ENCODE measurements around the gene KHDRBS2.

The KHDRBS2 gene

GRCh38 chr6:62285612-62286469 lies at the start of gene KHDRBS2:
KHDRBS2 (minus strand) TSS chr6:62286225.
- no peak for DNase-seq (ENCODE audit: low read depth in 2 of 2)

GRCh38 chr6:62328607-62329006 lies 42.6 kb upstream of the KHDRBS2 start:
- DNase-seq (ENCODE audit: low read depth in 2 of 2), result no peak

DNA sequence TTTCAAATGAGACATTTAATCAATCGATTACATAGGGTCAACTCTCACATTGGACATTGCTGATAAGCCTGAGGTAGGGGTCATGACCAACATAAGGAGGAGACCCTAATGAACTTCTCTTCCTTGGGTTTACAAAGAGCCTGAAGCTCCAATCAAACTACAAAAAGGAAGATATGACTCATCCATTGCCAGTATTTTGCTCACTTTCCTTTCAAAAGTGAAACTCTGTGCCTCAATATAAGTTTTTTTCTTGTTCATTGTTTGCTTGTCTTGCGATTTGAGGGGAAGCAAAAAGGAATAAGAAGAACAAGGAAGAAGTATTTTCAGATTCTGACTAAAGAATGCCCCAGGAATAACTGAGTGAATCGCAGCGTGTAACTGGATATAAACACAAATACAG lies 38.8 kb upstream of the KHDRBS2 start:
- no peak for DNase-seq (ENCODE audit: low read depth in 2 of 2)

DNA sequence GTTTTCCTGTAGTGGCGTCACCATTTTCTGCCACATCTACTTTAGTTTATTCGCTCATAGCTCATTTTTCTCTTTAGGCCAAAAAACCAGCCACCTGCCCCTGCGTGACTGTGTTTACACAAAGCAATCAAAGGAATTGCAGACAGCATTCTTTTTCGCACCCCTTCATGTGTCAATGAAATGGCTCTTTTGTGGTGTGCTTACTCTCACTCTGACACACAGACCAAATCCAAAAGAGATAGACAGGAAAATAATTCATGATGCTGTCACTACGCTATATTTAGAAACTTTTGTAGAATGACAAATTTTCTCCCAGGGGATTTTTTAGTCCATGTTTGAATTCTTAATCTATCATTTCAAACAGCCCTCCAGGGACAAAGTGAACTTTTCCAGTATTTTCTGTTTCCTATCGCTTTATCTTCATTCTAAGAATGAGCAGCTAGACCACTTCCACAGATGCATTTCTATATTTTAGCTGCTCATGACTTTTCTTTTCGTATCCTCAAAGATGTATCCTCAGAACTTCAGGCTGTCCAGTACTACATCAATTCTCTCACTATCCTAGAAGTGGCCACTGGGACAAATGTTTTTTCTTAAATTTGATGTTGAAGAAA lies 37.9 kb upstream of the KHDRBS2 start:
- no peak for DNase-seq (ENCODE audit: low read depth in 2 of 2)

- no peak for DNase-seq (ENCODE audit: low read depth in 2 of 2)
Measured at GRCh38 chr6:62298745-62299392, 12.8 kb upstream of the KHDRBS2 start.

- no peak for DNase-seq (ENCODE audit: low read depth in 2 of 2)
Measured at GRCh38 chr6:62296541-62296940, 10.5 kb upstream of the KHDRBS2 start.

DNA sequence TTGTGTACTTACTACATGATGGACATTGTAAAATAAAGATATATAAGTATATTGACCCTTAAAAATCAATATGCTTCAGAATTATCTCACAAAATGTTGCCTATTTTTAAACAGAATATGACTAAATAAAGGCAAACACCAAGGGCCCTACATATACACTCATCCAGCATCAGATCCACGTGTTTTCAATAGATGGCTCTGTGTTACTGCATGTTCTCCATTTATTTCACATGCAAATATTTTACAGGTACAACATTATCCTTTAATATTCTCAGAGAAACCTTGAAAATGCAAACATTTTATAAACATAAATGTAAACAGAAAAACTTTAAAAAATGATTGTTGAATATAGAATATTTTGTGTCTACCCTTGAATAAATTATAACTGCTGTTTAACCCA lies 2.9 kb upstream of the KHDRBS2 start:
- no peak for DNase-seq (ENCODE audit: low read depth in 2 of 2)

- DNase-seq (ENCODE audit: low read depth in 2 of 2), result no peak
Measured at GRCh38 chr6:62288562-62288961, 2.5 kb upstream of the KHDRBS2 start.

GRCh38 chr6:62286470-62286843 lies 432 bp upstream of the KHDRBS2 start:
- DNase-seq (ENCODE audit: low read depth in 2 of 2), result no peak

DNA sequence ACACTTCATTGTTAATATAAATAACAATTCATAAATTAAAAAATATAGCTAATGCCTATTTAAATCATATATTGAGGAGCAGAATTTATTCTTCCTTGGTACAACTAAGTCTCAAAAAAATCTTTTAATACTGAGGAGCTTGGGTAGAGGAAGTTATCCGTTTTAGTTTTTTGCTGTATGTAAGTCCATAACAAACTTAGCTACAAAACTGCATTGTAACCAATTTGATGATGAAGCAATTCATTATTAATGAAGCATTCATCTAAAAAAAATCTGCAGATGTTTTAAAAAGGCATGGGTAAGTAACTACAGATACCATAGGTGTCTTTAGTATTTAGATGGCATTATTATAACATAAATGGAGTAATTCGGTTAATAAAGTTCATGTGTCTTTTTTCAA lies 1.3 kb downstream of the KHDRBS2 start:
- no peak for DNase-seq (ENCODE audit: low read depth in 2 of 2)

DNA sequence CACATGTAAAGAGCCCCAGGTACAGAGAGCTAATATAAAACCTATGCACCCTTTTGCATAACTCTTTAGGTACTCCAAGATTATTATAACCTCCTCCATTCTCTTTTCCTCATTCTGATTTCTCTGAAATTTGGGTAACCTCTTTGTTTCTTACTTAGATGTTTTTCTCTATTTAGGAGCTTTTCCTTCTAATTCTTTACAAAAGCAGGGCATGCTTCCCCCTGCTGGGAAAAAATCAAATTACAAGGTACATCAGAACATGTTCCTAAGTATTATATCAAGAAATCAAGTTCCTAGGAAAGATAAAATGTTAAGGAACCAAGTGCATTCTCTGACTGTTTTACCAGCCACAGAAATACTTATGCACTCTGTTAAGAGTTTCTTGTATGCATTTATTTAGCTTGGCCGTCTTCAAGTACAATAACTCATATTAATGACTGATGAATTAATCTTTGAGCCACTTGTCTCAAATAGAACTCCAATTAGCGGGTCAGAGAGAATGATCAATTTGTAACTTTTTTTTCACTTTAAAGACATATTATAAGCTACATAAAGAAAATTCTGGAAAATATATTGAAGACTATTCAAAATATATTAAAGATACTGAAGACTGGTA lies 2.1 kb downstream of the KHDRBS2 start:
- no peak for DNase-seq (ENCODE audit: low read depth in 2 of 2)

- DNase-seq (ENCODE audit: low read depth in 2 of 2), result no peak
Measured at GRCh38 chr6:62283365-62283764, 2.7 kb downstream of the KHDRBS2 start.

- no peak for DNase-seq (ENCODE audit: low read depth in 2 of 2)
Measured at GRCh38 chr6:62280099-62280498, 5.9 kb downstream of the KHDRBS2 start.

DNA sequence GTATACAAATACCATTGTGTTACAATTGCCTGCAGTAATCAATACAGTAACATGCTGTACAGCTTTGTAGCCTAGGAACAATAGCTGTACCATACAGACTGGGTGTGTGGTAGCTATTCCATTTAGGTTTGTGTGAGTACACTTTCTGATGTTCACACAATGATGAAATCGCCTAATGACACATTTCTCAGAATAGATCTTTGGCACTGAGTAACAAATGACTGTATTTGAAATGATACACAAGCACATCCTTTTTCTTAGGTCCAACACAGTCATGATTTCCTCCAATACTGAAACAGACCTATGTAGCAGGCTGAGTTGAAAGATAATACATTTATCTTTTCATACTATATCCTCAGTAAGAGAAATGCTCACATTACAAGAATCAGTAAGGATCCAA lies 13.9 kb downstream of the KHDRBS2 start:
- no peak for DNase-seq (ENCODE audit: low read depth in 2 of 2)

DNA sequence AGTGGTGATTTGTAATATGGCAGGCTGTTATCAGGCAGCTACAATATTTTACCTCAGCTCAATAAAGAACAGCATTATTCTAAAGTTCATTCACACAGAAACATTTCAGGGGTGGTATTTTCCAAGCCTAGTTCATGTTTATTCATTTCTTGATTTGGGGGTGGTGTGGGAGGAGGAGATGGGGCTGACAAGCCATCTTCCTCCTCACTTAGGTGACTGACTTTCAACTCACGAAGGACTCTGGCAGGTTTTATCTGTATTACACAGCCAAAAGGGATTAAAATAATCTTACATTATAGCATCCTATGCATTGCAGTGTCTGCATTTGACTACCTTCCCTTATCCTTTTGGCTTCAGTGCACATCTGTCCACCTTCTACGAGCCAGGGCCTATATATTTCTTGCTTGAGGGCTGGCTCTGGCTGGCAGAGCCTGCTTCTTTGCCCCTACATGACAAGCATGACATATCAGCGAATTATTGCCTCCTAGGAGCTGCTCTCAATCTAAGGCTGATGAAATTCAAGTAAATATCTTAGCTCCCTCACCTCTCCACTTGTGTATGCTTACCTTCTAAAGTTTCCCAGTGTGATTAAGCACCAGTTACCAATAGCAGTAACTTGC lies 20.0 kb downstream of the KHDRBS2 start:
- no peak for DNase-seq (ENCODE audit: low read depth in 2 of 2)

GRCh38 chr6:62262283-62262682 lies 23.7 kb downstream of the KHDRBS2 start:
- no peak for DNase-seq (ENCODE audit: low read depth in 2 of 2)

DNA sequence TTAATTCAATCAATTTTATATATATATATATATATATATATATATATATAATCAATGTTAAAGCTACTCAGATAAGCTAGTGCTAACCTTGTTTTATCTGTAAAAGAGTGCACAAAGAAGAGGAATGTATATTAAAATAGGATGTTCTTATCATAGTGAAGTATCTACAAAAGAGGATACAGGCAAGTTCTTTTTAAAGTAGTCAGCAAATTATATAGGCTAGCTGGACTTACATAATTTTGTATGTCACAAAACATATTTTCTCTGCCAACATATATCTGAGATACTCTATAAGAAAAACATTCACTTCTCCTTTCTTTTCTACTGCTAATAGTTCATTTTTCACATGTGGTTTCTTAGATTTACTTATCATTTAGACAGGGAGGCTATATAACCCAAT lies 39.9 kb downstream of the KHDRBS2 start:
- no peak for DNase-seq (ENCODE audit: low read depth in 2 of 2)

DNA sequence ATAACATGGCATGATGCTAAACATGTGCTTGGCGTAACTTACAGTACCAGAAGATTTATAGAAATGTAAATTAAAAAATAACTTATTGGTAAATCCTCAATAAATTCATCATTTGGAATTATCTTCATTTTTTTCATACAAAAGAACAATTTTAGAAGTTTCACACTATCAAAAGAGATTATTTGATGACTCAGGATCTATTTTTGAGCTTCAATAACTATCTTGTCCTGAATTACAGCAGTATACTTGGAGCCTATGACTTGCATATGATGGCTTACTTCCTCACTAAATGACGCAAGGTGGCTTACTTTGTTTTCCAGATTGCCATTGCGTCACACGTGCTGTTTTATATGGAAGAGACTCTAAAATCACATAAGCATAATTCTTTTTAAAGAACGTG lies 49.2 kb downstream of the KHDRBS2 start:
- no peak for DNase-seq (ENCODE audit: low read depth in 2 of 2)

DNA sequence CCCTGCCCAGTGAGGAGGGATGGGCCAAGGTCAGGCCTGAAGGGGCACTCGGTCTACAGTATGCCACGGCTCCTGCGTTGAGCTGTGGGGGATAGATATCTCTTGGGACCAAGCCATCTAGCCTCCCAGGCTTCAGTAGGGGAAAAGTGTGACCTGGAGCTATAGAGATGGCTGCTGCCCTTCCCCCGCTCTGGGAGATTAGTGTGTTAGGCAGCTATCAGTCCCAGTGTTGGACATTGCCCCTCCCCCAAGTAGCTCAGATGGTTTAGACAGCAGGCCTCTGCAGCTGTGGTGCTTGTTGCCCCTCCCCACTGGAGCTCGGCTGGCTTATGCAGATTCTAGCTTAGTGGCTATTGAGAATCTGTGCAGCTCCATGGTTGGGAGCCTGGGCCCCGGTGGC lies 56.8 kb downstream of the KHDRBS2 start:
- DNase-seq (ENCODE audit: low read depth in 2 of 2), result no peak

- no peak for DNase-seq (ENCODE audit: low read depth in 2 of 2)
Measured at GRCh38 chr6:62217866-62218265, 68.2 kb downstream of the KHDRBS2 start.

- no peak for DNase-seq (ENCODE audit: low read depth in 2 of 2)
Measured at GRCh38 chr6:62202078-62202477, 83.9 kb downstream of the KHDRBS2 start.

- no peak for DNase-seq (ENCODE audit: low read depth in 2 of 2)
Measured at GRCh38 chr6:62192593-62192992, 93.4 kb downstream of the KHDRBS2 start.

Measured in stimulated activated CD4-positive, alpha-beta T cell treated with anti-CD3 and anti-CD28 coated beads, Interleukin-12 subunit alpha, Interleukin-12 subunit beta, amount 100 ng/mL, for 24 hours (primary cell).